ENCODE data around the gene MEX3A.
A peak's percentile ranks its signal among the peaks of the same experiment; 100 is the strongest.

The MEX3A gene

DNA sequence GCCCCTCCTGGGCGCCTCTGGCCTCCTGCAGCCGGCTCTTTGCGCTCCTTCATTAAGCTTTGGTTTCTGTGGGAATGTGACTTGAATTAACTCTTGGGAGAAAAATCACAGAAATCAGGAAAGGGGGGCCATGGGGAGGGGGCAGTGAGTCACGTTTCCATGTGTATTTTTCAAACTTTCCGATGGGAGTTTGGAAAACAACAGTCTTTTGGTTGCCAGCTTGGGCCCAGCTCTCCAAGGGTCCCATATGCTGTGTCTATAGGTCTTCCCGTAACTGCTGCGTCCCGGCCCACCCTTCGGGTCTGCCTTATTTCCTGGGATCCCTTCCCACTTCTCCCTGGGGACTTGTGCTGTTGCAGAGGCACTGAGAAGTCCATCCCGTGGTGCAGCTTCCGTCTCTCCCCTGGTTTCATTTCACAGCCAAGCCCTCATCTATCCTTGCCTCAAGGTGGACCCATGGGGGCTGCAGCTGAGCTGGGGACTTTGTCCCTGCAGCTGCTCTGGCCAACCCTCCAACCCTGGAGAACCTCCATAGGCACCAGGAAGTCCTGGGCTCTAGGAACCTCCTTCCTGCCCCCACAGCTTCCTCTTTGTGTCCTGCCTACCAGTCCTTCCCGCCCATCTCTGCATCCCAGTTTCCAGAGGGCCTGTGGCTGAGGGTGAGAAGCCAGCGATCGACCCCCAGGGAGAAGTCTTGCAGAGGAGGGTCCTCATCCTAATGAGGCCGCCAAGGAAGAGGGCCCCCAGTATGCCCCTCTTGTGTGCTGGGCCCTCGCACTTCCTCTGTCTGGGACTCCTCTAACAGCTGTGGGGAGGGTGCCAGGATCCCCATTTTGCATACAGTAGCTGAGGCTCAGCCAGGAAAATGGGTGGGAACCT is 20.6 kb upstream of the MEX3A start:
- no peak for DNase-seq (ENCODE audit: low read depth)

DNA sequence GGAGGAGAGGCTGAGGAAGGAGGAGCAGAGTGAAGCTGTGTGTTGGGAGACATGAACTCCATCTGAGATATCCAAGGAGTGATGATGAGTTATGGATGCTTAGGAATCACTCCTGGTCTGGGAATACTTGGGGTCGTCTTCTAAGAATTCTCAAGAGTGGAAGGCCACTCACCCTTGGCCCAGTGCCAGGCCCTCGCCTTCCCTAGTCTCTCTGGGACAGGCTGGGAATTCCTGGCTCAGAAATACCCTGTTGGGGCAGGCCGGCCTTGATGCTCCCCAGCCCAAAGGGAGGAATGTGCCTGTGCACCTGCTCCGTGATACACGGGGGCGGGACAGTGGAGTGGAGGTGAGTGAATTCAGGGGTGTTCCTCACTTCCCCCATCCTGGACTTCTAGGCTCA is 19.6 kb upstream of the MEX3A start:
- DNase-seq (ENCODE audit: low read depth): no peak

DNA sequence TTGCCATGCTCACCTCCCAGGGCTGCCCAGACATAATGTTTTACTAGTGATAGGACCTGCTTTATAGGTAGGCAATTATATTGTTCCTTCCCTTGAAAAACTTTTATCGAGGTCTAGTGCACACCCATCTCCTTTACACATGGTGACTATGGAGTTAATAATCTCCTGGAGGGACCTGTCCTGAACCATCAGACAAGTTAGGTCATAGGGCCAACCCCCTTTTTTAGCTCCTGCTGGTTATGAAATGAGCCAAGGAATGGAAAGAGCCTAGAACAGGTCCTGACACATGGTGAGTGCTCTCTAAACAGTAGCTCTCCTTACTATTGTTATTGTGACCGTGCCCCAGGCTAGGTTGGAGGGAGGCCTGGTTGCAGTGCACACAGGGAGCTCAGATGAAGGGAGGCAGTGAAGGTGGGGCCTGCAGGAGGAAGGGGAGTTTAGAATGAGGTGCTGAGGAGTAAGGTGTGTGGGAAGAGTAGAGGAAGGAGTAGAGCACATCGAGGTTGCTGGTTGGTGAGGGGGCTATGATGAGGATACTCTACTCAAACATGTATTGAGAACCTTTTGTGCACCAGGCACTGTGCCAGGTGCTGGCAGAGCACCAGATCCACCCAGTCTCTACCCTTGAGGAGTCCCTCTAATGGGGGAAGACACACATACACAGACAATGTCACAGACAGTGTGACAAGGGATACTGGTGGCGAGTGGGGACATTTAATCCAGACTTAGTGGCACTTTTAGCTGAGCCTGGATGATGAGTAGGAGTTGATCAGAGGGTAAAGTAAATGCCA is 18.1 kb upstream of the MEX3A start:
- DNase-seq (ENCODE audit: low read depth): no peak

DNA sequence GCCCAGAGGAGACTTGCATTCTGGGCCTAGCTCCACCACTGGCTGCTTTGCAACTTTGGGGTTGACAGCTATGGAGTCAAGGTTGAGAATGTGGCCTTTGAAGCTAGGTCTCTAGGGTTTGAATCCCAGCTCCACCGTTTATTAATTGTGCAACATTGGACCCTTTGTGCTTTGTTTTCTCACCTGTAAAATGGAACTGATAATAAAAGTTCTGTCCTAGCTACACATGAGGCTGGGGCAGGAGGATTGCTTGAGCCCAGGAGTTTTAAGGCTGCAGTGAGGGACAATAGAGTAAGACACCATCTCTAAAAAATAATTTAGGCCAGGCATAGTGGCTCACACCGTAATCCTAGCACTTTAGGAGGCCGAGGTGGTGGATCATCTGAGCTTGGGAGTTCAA is 17.0 kb upstream of the MEX3A start:
- DNase-seq (ENCODE audit: low read depth): no peak

DNA sequence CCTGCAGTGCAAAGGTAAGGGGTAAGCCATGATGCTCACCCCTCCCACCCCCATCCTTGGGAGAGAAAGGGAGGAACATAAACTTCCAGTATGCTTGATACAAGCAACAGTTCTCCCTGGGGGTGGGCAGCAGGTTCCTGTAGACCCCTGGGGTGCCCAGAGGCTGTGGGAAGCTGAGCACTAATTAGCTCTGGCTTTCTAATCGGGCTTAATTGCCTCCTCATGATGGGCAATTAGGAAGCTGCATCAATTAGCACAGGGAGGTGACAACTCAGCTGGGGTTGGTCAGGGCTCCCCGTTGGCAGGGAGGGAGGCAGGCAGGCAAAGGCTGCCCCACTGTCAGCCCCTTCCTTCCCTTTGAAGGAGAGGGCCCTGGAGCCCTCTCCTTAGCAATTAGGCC is 16.5 kb upstream of the MEX3A start:
- DNase-seq (ENCODE audit: low read depth): no peak

DNA sequence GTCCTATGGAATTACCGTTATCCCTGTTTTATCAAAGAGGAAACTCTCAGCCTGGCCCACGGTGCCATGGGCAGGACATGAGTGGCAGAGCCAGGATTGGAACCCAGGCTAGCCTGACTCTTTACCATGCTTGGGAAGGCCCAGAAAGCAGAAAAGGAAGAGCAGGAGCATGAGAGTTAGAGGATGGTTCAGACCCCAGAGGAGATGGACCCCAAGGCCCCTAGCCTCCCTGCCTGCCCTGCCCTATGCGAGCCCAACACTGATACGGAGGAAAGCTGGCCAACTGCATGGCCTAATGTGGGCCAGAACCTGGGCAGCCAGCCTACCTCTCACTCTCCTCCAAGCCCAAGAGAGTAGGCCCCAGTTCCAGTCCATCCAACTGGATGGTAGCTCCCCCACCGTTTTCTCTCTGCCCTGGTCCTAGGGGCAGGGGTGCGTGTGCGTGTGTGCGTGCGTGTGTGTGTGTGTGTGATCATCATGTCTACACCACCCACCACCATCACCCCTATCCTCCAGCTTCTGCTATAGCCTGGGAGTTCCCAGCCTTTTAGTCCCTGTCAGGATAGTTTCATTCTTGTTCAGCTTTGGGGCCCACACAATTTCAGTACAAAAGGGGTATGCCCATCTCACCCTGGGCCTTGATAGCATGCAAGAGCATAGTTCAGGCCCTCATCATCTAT is 15.4 kb upstream of the MEX3A start:
- no peak for DNase-seq (ENCODE audit: low read depth)

DNA sequence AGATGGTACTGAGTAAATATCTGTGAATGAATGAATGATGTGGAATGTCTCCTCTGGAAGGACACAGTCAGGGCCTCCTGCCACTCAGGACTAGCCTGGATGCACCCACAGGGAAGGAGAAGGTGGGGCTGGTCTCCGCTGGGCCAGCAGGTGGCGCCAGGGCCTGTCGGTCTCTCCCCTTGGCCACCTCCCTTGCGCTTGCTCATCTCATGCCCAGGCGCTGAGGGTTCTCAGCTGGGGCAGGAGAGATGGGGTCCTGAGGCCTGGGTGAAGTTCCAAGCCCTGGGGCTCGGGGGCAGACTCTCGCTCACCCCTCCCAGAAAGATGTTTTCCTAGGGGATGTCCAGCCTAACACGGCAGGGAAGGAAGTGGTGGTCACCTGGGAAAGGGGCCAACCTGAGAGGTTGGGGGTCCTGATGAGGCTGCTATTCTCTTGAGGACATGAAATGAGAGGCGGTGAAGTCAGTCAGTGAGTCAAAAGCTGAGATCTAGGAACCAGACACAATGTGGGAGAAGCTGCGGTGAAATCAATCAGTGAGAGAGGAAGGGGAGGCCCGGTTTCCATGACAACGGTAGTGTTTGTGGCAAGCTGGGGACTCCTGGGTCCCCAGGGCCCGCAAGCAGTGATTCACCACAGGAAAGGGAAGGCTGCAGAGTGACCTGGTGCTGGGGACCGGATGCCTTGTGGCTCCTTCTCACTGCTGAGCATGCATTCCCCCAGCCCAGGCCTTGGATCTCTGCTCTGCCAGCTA is 14.6 kb upstream of the MEX3A start:
- peak; percentile 52 for DNase-seq (ENCODE audit: low read depth)

DNA sequence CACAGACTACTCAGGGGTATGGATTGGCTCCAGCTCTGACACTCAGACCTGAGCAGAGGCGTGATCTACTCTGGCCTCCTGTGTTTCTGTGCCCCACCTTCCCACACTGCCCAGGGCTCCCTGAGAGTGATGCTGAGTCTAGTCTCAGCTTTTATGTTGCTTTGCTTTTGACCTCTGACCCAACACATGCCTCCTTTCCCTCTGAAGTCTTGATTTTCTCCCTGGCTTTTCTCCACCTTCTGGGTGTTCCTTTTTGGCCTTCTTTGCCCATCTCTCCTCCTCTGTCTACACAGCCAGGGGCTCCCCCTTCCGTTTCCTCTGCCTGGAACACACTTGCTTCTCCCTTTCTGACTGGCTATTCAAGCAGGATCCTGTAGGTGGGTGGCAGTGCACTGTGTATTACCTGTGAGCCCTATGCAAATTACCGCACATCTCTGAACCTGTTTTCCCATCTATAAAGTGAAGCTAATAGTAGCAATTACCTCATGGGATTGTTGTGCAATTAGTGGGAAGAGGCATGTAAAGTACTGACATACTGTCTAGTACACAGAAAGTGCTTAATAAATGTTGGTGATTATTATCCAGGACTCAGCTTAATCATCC is 13.7 kb upstream of the MEX3A start:
- no peak for DNase-seq (ENCODE audit: low read depth)

DNA sequence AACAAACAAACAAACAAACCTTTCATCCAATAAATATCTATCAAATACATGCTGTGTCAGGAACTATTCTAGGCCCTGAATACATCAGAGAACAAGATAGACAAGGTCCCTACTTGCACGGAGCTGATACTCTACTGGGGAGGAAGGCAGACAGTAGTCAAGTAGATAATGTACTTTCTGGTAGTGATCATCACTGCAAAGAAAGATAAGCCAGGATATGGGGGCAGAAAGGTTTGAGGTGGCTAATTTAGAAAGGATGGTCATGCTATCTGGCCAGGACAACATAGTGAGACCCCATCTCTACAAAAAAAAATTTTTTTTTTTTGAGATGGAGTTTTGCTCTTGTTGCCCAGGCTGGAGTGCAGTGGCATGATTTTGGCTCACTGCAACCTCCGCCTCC is 9.3 kb upstream of the MEX3A start:
- no peak for DNase-seq (ENCODE audit: low read depth)

DNA sequence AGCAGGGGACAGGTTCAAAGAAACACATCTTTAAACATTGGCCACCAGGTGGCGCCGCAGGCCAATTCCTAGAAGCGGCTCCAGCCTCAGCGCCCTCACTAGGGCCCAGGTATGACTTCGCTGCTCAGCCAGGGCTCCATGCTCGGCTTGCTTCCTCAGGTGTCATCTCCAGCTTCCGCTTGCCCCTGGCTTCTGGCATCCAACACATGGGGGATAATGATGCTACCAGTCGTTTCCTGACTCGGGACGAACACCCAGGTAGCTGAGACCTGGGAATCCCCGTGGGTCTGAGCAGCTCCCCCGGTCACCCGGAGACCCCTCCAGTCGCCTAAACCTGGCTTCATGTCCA is 8.5 kb upstream of the MEX3A start:
- DNase-seq (ENCODE audit: low read depth): peak; percentile 40

DNA sequence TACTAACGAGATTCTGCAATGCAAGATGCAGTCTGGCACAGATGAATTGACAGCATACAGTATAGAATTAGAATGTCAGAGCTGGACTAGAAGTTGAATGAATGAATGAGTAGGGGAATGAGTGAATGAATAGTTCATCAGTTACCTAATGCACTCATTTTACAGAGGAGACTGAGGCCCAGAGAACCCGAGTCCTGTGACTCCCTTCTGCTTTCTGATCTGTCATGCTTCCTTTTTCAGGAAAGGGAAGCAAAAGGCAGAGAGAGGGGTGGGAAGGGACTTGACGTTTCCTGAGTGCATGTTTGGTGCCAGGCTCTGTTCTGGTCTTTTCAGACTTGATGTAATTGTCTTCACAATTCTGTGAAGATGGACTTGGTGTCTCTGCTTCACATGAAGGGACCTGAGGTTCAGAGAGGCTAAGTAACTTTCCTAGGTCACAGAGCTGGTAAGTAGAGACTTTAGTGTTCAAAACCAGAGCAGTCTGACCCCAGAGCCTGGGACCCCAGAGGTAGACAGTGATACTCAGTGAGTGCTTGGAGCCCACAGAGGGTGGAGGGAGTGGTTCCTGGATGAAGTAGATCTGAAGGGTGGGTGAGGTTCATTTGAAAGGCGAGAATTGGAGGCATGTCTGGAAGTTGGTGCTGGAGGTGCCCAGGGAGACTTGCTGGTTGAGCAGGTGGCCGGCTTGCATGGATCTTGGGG is 8.0 kb upstream of the MEX3A start:
- no peak for DNase-seq (ENCODE audit: low read depth)

DNA sequence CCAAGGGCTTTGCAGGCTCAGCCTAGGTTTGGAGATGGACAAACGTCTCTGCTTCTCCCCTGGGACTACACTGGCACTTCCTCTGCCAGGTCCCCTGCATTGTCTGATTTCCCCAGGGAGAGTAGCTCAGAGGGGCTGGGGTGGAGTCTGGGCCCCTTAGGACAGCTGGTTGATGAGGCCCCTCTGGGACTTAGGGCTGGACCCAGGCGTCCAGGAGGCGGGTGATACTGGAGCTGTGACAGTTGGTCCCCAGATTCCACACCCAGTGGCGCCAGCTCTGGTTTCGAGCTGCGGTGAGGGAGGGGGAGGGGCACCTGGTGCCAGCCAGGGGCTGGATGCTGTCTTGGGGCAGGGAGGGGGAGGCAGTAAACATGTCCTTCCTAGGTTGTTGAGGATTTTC is 7.4 kb upstream of the MEX3A start:
- no peak for DNase-seq (ENCODE audit: low read depth)

DNA sequence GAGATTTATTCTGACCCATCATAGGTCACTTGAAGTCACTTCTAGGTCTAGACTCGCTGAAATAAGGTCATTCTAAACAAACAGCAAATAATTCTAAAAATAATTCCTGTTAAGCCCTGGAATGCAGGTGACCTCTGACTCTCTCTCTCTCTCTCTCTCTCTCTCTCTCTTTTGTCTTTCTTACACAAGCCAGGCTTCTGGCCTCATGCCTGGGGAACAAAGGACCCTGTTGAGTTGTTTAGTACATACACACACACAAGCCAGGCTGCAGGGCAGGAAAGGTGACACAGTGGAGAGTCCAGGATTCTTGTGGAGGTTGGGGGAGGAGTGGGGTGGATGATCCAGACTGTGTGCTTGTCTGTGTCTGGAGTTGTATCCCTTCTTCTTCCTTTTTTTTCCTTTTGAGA is 4.0 kb upstream of the MEX3A start:
- no peak for DNase-seq (ENCODE audit: low read depth)

DNA sequence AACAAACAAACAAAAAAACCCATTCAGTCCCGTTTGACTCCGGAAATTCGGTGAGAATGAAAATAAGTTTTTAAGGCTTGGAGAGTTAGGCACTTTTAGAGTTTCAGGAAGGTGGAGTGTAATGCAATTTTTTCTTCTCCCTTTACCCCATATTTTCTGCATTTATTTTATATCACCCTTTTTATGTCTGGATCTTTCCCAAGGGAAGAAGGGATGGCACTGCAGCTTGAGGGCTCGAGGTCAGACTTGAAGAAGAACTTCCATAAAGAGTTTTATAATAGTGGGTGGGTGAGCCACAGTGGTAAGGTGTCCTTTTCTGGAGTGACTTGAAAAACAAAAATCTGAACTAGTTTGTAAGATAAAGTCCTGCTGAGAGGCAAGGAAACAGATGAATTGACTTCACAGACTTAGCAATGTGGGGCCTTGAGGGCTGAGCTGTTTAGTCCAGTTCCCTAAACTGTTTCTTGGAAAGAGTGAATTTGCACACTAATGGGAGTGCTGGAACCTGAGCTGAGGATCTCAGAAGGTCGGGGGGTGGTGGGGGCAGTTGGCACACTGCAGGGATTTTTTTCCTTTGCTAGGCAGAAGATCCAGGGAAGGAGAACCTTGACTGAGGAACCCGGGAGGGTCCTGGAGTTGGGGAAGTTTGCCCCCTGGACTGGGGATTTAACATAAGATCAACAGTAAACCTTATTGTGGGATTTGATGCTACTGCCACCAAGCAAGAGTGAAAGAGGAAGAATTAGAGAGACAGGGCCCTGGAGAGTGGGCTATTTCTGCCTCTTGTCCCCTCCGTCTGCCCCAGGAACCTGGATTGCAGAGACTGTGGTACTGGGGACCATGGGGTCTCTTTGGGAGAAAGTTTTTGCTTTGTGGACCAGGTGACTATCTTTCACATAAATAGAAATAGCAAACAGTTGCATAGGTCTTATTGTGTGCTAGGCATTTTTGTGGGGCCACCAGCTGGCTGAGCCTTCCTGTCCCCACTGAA is 1.8 kb upstream of the MEX3A start:
- DNase-seq (ENCODE audit: low read depth): no peak

DNA sequence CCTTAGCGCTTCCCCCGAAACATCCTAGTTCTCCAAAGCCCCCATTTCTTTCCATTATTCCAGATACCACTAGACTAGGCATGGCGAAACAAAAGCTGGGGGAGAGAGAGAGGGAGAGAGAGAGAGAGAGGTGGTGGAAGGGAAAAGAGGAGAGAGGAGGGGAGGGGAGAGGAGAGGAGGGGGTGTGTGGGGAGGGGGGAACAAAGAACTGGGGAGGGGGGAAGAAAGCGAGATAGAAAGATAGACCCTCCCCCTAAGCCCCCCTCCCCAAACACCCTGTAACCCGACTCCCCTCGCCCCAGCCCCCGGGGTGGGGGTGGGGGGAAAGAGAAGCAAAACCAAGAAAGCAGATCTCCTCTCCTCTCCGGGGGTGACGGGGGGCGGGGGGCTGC is 352 bp downstream of the MEX3A start:
- DNase-seq (ENCODE audit: low read depth): no peak

DNA sequence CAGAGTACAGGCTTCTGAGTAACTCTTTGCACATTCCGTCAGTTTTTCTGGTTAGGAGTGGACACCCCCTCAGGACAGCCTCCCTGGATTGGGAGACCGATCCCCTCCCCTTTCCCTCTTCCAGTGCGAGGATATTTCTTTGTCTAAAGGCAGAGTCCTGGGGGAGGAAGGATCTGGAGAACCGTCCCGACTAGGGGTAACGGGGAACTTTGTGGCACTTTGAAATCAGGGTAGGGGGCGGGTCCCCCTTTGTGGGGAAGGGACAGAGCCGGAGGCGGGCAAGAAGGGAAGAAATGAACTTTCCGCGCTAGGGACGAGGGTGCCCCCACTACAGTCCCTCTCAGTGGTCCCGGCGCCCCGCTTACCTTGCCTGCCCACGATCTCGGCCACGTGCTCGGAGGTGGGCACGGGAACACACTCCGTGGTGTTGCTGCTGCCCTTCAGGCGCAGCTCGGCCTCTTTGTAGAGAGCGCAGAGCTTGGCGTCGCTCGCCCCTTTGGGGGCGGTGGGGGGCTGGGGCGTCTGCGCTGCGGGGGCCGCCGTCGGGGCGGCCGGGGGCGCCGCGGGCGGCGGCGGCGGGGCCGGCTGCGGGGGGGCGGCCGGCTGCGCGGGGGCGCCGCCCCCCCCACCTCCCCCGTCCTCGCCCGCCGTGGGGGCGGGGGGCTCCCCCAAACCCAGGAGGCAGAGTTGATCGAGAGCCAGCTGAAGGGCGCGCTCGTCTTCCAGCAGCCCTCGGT is 917 bp downstream of the MEX3A start:
- DNase-seq (ENCODE audit: low read depth): no peak

DNA sequence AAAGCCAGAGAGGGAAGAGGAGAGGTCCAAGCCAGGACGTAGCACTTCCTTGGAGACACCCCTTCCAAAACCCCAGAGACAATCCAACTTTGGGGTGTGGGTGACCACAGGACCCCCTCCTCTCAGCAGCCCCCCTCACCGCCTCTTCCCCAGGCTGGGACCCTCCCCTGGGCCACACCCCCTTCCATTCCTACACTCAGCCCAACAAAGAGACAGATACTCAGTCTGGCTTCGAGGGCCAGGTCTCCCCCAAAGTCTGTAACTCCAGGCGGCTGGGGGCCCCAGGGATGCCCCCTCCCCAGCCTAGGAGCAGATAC is 1.4 kb downstream of the MEX3A start:
- DNase-seq (ENCODE audit: low read depth): no peak

DNA sequence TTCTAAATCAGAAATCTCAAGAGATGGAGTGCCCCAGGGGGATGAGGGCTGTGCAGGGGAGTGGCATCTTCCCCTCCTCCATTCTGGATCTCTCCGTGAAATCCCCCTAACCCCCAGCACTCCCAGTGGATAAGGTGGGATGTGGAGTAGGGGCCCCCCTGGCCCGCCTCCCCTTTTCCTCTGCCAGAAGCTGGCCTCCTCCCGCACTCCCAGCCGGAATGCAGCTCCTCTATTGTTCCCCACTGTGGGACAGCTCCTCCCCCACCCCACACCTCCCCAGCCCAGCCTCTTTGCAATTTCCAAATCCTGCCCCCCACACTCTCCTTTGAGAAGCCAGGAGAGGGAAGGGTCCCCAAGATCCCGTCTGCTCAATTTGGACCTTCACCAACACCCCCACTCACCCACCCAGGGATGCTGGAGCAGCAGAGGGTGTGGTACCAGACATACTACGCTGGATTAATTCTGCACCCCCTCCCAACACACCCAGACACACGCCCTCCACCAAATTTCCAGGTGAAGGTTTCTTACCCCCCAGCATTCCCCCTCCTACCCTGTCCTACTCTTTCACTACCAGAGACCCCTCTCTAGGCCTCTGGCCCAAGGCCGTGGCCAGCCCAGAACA is 1.9 kb downstream of the MEX3A start:
- no peak for DNase-seq (ENCODE audit: low read depth)

DNA sequence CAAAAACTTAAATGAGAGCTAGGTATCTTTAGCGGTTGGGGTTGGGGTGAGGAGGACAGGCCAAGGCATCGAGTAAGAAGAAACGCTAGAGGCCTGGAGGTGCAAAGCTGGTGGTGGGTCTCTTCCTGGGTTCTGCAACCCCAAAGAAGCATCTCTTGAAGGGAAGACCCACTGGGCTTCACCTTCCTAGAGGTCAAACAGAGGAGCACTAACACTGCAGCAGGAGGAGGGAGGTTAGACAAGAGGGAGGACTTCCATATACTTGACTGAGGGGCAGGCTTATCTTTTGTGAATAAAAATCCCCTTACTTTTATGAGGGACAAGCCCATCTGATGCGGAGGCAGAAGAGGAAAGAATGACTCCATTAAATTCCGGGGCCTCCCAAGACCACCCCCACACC is 2.5 kb downstream of the MEX3A start:
- no peak for DNase-seq (ENCODE audit: low read depth)
